ENCODE measurements around the gene ADAMTS13. TPM values are rescaled to one million over a fixed set of nuclear protein-coding genes. Genes with fewer than 3 reads are reported as not detected.

The ADAMTS13 gene
- total and polyA plus RNA-seq, 4 donors, result 6.5 to 13.3 (median 10.4) TPM

DNA sequence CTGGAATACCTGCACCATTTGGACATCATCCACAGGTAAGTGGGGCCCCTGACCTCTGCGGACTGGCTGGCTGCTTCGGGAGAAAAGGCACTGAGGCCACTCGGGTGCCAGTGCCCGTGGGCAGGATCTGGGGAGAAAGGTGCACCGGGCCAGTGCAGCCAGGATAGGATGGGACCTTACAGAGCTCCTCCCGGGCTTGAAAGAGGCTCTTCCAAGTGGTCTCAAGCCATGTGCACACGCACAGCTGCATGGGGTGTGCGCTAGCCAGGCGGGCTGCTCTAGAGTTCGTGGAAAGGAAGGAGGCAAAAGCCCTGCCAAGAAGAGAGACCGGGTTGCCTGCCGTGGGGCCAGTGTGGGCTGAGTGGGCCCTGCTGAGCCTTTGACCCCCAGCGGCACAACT lies 32.6 kb upstream of the ADAMTS13 start:
- Histone ChIP-seq H3K4me1 (ENCODE audit: control insufficient read depth in 4 of 4, insufficient read depth in 4 of 4, low read length in 3 of 4) (no peaks in the 10 kb centered on the region), H3K9ac (ENCODE audit: low read depth in 1 of 2, low read length in 2 of 2) (no peak overlapping the region), H3K36me3 (ENCODE audit: control insufficient read depth in 4 of 4, insufficient read depth in 3 of 4, low read depth in 1 of 4, low read length in 3 of 4) (no peaks in the 10 kb centered on the region), H3K27me3 (ENCODE audit: control insufficient read depth in 4 of 4, insufficient read depth in 4 of 4, low read length in 3 of 4) (no peaks in the 10 kb centered on the region), H3K9me3 (ENCODE audit: control insufficient read depth in 4 of 4, low read length in 3 of 4) (no peaks in the 10 kb centered on the region), H3K4me3 (ENCODE audit: low read depth in 1 of 3, low read length in 3 of 3) (no peak overlapping the region), H3K27ac (ENCODE audit: low read depth in 1 of 2, low read length in 2 of 2) (no peak overlapping the region)
- no peak for DNase-seq (ENCODE audit: low spot score)
- WGBS, result 90% methylated on average over 13 of the region's 13 CpGs
- no peak for TF ChIP-seq JUND (IDR thresholded peaks at IDR 0.05)
- TF ChIP-seq, protein P1, sequence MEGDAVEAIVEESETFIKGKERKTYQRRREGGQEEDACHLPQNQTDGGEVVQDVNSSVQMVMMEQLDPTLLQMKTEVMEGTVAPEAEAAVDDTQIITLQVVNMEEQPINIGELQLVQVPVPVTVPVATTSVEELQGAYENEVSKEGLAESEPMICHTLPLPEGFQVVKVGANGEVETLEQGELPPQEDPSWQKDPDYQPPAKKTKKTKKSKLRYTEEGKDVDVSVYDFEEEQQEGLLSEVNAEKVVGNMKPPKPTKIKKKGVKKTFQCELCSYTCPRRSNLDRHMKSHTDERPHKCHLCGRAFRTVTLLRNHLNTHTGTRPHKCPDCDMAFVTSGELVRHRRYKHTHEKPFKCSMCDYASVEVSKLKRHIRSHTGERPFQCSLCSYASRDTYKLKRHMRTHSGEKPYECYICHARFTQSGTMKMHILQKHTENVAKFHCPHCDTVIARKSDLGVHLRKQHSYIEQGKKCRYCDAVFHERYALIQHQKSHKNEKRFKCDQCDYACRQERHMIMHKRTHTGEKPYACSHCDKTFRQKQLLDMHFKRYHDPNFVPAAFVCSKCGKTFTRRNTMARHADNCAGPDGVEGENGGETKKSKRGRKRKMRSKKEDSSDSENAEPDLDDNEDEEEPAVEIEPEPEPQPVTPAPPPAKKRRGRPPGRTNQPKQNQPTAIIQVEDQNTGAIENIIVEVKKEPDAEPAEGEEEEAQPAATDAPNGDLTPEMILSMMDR (IDR thresholded peaks at IDR 0.05; ENCODE audit: low read depth, low read length, missing input control), result no peak
- TF ChIP-seq, protein P2, sequence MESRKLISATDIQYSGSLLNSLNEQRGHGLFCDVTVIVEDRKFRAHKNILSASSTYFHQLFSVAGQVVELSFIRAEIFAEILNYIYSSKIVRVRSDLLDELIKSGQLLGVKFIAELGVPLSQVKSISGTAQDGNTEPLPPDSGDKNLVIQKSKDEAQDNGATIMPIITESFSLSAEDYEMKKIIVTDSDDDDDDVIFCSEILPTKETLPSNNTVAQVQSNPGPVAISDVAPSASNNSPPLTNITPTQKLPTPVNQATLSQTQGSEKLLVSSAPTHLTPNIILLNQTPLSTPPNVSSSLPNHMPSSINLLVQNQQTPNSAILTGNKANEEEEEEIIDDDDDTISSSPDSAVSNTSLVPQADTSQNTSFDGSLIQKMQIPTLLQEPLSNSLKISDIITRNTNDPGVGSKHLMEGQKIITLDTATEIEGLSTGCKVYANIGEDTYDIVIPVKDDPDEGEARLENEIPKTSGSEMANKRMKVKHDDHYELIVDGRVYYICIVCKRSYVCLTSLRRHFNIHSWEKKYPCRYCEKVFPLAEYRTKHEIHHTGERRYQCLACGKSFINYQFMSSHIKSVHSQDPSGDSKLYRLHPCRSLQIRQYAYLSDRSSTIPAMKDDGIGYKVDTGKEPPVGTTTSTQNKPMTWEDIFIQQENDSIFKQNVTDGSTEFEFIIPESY (IDR thresholded peaks at IDR 0.05), result no peak
- no peak for TF ChIP-seq RAD21 (IDR thresholded peaks at IDR 0.05)
- TF ChIP-seq YY1 (IDR thresholded peaks at IDR 0.05), result no peak
- TF ChIP-seq, protein P3, sequence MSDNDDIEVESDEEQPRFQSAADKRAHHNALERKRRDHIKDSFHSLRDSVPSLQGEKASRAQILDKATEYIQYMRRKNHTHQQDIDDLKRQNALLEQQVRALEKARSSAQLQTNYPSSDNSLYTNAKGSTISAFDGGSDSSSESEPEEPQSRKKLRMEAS (IDR thresholded peaks at IDR 0.05), result no peak
- TF ChIP-seq SP1 (IDR thresholded peaks at IDR 0.05), result no peak
- no peak for TF ChIP-seq HNF4G (IDR thresholded peaks at IDR 0.05)
- TF ChIP-seq FOXA1 (IDR thresholded peaks at IDR 0.05), result no peak
- no peak for TF ChIP-seq RXRA (IDR thresholded peaks at IDR 0.05)
- no peak for TF ChIP-seq TAF1 (conservative IDR thresholded peaks at IDR 0.05)
- TF ChIP-seq, protein P4, sequence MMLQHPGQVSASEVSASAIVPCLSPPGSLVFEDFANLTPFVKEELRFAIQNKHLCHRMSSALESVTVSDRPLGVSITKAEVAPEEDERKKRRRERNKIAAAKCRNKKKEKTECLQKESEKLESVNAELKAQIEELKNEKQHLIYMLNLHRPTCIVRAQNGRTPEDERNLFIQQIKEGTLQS (IDR thresholded peaks at IDR 0.05), result no peak
- no peak for TF ChIP-seq GABPA (IDR thresholded peaks at IDR 0.05 in 1 of 2, conservative IDR thresholded peaks at IDR 0.05 in 1 of 2)
- no peak for TF ChIP-seq HNF4A (conservative IDR thresholded peaks at IDR 0.05)

DNA sequence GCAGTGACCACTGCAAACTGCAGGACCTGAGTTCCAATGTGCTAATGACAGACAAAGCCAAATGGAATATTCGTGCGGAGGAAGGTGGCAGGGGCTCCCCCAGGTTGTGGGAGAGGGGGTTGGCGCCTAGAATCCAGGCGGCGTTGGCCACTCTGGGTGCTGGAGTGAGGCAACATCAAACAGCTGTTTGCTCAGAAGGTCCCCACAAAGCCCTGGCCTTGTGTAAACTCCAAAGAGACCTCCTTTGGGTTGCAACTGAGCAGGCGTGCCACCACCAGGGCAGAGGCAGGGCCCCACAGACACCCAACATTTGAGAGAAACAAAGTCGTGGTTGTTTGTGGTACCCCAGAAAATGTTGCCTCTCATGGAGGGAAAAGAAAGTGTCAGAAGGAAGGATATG lies 31.5 kb upstream of the ADAMTS13 start:
- Histone ChIP-seq H3K36me3 (ENCODE audit: control insufficient read depth in 4 of 4, insufficient read depth in 3 of 4, low read depth in 1 of 4, low read length in 3 of 4) (no peaks in the 10 kb centered on the region), H3K4me1 (ENCODE audit: control insufficient read depth in 4 of 4, insufficient read depth in 4 of 4, low read length in 3 of 4) (no peaks in the 10 kb centered on the region), H3K9ac (ENCODE audit: low read depth in 1 of 2, low read length in 2 of 2) (no peak overlapping the region), H3K27me3 (ENCODE audit: control insufficient read depth in 4 of 4, insufficient read depth in 4 of 4, low read length in 3 of 4) (no peaks in the 10 kb centered on the region), H3K4me3 (ENCODE audit: low read depth in 1 of 3, low read length in 3 of 3) (no peak overlapping the region), H3K27ac (ENCODE audit: low read depth in 1 of 2, low read length in 2 of 2) (no peak overlapping the region), H3K9me3 (ENCODE audit: control insufficient read depth in 4 of 4, low read length in 3 of 4) (no peaks in the 10 kb centered on the region)
- DNase-seq (ENCODE audit: low spot score), result no peak
- TF ChIP-seq, protein P2 (IDR thresholded peaks at IDR 0.05), result no peak
- TF ChIP-seq TAF1 (conservative IDR thresholded peaks at IDR 0.05) (no peak), EGR1 (IDR thresholded peaks at IDR 0.05; ENCODE audit: low read depth in 2 of 2) (no peak), RAD21 (IDR thresholded peaks at IDR 0.05) (no peak), SP1 (IDR thresholded peaks at IDR 0.05) (no peak), HNF4G (IDR thresholded peaks at IDR 0.05) (no peak), FOXA1 (IDR thresholded peaks at IDR 0.05) (no peak), HNF4A (conservative IDR thresholded peaks at IDR 0.05) (no peak), FOXA2 (IDR thresholded peaks at IDR 0.05) (no peak), YY1 (IDR thresholded peaks at IDR 0.05) (no peak), RXRA (IDR thresholded peaks at IDR 0.05) (no peak), JUND (IDR thresholded peaks at IDR 0.05) (no peak), NR2F2 (IDR thresholded peaks at IDR 0.05) (no peak), GABPA (IDR thresholded peaks at IDR 0.05 in 1 of 2, conservative IDR thresholded peaks at IDR 0.05 in 1 of 2) (no peak)
- TF ChIP-seq, protein P4 (IDR thresholded peaks at IDR 0.05), result no peak
- TF ChIP-seq, protein P5, sequence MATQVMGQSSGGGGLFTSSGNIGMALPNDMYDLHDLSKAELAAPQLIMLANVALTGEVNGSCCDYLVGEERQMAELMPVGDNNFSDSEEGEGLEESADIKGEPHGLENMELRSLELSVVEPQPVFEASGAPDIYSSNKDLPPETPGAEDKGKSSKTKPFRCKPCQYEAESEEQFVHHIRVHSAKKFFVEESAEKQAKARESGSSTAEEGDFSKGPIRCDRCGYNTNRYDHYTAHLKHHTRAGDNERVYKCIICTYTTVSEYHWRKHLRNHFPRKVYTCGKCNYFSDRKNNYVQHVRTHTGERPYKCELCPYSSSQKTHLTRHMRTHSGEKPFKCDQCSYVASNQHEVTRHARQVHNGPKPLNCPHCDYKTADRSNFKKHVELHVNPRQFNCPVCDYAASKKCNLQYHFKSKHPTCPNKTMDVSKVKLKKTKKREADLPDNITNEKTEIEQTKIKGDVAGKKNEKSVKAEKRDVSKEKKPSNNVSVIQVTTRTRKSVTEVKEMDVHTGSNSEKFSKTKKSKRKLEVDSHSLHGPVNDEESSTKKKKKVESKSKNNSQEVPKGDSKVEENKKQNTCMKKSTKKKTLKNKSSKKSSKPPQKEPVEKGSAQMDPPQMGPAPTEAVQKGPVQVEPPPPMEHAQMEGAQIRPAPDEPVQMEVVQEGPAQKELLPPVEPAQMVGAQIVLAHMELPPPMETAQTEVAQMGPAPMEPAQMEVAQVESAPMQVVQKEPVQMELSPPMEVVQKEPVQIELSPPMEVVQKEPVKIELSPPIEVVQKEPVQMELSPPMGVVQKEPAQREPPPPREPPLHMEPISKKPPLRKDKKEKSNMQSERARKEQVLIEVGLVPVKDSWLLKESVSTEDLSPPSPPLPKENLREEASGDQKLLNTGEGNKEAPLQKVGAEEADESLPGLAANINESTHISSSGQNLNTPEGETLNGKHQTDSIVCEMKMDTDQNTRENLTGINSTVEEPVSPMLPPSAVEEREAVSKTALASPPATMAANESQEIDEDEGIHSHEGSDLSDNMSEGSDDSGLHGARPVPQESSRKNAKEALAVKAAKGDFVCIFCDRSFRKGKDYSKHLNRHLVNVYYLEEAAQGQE (IDR thresholded peaks at IDR 0.05), result no peak
- TF ChIP-seq, protein P3 (IDR thresholded peaks at IDR 0.05), result no peak
- TF ChIP-seq, protein P1 (IDR thresholded peaks at IDR 0.05; ENCODE audit: low read depth, low read length, missing input control), result no peak
- 80% methylated on average over 7 of the region's 7 CpGs for WGBS

All from liver (tissue), 9 donors.